Breast epithelium (tissue), 3 donors: ENCODE results near the gene HDX.

Experiments used
- POLR2A ChIP-seq: fragments of 450-650 bp; IDR thresholded peaks from one replicate; pipeline ENCODE4 v1.6.1; 2016; ENCODE audit warnings: antibody characterized with exemption, mild to moderate bottlenecking, moderate library complexity
- TF ChIP-seq, protein P1 (sequence below), 3 donors: fragments of 450-650 bp; IDR thresholded peaks; one replicate each; pipeline ENCODE4 v1.5.1; 2016 to 2017; ENCODE audit warnings: antibody characterized with exemption in 3 of 3, mild to moderate bottlenecking in 3 of 3, moderate library complexity in 3 of 3

DNA sequence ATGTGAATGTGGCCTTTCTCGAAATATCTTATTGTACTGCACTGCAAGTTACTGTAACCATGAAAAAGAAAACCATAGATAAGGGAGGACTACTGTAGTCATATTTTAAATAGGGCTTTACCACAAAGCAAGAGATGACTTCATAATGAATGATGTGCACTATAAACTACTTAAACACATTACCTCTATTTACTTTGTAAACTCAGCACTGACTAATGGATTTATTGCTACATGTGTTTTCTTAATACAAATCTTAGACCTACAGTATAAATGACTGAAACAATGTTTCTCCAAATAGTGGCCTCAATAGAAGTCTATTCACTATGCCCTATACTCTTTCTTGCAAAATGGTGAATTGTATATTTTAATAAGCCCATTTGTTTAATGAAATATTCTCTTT lies 61.1 kb downstream of the HDX start:
- TF ChIP-seq, protein P1, sequence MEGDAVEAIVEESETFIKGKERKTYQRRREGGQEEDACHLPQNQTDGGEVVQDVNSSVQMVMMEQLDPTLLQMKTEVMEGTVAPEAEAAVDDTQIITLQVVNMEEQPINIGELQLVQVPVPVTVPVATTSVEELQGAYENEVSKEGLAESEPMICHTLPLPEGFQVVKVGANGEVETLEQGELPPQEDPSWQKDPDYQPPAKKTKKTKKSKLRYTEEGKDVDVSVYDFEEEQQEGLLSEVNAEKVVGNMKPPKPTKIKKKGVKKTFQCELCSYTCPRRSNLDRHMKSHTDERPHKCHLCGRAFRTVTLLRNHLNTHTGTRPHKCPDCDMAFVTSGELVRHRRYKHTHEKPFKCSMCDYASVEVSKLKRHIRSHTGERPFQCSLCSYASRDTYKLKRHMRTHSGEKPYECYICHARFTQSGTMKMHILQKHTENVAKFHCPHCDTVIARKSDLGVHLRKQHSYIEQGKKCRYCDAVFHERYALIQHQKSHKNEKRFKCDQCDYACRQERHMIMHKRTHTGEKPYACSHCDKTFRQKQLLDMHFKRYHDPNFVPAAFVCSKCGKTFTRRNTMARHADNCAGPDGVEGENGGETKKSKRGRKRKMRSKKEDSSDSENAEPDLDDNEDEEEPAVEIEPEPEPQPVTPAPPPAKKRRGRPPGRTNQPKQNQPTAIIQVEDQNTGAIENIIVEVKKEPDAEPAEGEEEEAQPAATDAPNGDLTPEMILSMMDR (IDR thresholded peaks at IDR 0.05), result no peak
- no peak for TF ChIP-seq POLR2A
